ENCODE results near the gene ANKRD63. TPM values are rescaled to one million over a fixed set of nuclear protein-coding genes. Genes with fewer than 3 reads are reported as not detected.

The ANKRD63 gene
- total RNA-seq, 1 donor from 2014 or later, result 0.25 TPM

DNA sequence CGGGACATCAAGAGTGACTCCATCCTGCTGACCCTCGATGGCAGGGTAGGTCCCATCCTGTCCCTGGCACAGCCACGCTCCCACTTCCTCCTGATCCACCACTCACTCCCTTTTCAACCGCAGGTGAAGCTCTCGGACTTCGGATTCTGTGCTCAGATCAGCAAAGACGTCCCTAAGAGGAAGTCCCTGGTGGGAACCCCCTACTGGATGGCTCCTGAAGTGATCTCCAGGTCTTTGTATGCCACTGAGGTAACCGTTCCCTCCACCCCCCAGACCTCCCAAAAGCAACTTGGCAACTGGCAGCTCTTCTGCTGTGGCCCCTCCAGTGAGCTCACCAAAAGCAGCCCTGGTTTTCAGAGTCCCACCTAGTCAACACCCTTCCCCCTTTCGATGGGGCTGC is 9.4 kb downstream of the ANKRD63 start:
- no peaks in the 10 kb centered on the region for H3K9me3 Mint-ChIP-seq (ENCODE audit: low read depth)
- no peak for DNase-seq (ENCODE audit: low spot score)
- peaks cover 5% of the 10 kb centered on the region for H3K27me3 Mint-ChIP-seq (ENCODE audit: low read depth)
- no peaks in the 10 kb centered on the region for H3K36me3 Mint-ChIP-seq (ENCODE audit: low read depth)
- no peak overlapping the region for H3K4me3 Mint-ChIP-seq (ENCODE audit: unreplicated experiment)
- no peaks in the 10 kb centered on the region for H3K4me1 Mint-ChIP-seq (ENCODE audit: low read depth)
- TF ChIP-seq, protein P1, sequence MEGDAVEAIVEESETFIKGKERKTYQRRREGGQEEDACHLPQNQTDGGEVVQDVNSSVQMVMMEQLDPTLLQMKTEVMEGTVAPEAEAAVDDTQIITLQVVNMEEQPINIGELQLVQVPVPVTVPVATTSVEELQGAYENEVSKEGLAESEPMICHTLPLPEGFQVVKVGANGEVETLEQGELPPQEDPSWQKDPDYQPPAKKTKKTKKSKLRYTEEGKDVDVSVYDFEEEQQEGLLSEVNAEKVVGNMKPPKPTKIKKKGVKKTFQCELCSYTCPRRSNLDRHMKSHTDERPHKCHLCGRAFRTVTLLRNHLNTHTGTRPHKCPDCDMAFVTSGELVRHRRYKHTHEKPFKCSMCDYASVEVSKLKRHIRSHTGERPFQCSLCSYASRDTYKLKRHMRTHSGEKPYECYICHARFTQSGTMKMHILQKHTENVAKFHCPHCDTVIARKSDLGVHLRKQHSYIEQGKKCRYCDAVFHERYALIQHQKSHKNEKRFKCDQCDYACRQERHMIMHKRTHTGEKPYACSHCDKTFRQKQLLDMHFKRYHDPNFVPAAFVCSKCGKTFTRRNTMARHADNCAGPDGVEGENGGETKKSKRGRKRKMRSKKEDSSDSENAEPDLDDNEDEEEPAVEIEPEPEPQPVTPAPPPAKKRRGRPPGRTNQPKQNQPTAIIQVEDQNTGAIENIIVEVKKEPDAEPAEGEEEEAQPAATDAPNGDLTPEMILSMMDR (IDR thresholded peaks at IDR 0.05), result no peak
- no peak overlapping the region for H3K27ac Mint-ChIP-seq (ENCODE audit: unreplicated experiment)

DNA sequence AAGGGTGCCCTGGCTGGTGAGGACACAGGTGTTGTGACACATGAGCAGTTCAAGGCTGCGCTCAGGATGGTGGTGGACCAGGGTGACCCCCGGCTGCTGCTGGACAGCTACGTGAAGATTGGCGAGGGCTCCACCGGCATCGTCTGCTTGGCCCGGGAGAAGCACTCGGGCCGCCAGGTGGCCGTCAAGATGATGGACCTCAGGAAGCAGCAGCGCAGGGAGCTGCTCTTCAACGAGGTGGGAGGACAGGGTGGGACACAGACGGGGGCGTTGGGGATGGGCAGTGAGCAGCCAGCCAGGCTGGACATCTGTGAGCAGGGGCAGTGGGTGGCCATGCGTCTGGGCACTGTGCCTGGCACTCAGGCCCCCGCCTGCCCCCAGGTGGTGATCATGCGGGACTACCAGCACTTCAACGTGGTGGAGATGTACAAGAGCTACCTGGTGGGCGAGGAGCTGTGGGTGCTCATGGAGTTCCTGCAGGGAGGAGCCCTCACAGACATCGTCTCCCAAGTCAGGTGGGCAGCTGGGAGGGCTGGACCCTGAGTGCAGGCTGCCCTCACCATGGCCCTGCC is 10.3 kb downstream of the ANKRD63 start:
- Mint-ChIP-seq H3K4me3 (ENCODE audit: unreplicated experiment) (no peak overlapping the region), H3K9me3 (ENCODE audit: low read depth) (no peaks in the 10 kb centered on the region), H3K4me1 (ENCODE audit: low read depth) (no peaks in the 10 kb centered on the region), H3K36me3 (ENCODE audit: low read depth) (no peaks in the 10 kb centered on the region), H3K27ac (ENCODE audit: unreplicated experiment) (no peak overlapping the region), H3K27me3 (ENCODE audit: low read depth) (no peaks in the 10 kb centered on the region)
- TF ChIP-seq, protein P1 (IDR thresholded peaks at IDR 0.05), result peak; percentile 43
- no peak for DNase-seq (ENCODE audit: low spot score)

DNA sequence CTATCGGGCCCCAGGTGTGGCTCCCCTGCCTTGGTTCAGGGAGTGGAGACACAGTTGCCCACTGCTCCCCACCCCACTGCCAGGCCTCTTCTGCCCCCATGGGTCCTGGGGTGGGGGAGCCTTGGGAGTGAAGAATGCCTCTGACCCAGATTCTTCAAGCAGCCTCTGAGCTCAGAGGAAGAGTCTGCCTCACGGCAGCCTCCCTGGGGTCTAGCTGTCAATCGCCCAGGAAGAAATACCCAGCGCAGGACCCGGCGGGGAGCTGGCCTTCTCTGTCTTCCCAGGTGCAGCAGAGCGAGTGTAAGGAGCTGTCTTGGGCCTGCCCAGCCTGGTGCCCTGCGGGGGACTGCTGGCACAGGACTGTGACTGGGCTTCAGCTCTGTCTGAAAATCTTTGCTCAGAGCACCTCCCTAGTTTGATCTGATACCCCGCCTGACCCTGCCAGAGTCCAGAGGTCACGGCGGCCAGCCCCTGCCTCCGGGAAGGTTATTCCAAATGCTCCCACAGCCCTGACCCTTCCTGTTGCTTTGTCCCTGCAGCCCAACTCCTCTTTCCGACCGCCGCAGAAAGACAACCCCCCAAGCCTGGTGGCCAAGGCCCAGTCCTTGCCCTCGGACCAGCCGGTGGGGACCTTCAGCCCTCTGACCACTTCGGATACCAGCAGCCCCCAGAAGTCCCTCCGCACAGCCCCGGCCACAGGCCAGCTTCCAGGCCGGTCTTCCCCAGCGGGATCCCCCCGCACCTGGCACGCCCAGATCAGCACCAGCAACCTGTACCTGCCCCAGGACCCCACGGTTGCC is 11.0 kb downstream of the ANKRD63 start:
- Mint-ChIP-seq H3K27me3 (ENCODE audit: low read depth) (no peaks in the 10 kb centered on the region), H3K9me3 (ENCODE audit: low read depth) (no peaks in the 10 kb centered on the region), H3K4me3 (ENCODE audit: unreplicated experiment) (no peak overlapping the region), H3K36me3 (ENCODE audit: low read depth) (no peaks in the 10 kb centered on the region), H3K4me1 (ENCODE audit: low read depth) (peaks cover 2% of the 10 kb centered on the region), H3K27ac (ENCODE audit: unreplicated experiment) (no peak overlapping the region)
- TF ChIP-seq, protein P1 (IDR thresholded peaks at IDR 0.05), result no peak
- no peak for DNase-seq (ENCODE audit: low spot score)

DNA sequence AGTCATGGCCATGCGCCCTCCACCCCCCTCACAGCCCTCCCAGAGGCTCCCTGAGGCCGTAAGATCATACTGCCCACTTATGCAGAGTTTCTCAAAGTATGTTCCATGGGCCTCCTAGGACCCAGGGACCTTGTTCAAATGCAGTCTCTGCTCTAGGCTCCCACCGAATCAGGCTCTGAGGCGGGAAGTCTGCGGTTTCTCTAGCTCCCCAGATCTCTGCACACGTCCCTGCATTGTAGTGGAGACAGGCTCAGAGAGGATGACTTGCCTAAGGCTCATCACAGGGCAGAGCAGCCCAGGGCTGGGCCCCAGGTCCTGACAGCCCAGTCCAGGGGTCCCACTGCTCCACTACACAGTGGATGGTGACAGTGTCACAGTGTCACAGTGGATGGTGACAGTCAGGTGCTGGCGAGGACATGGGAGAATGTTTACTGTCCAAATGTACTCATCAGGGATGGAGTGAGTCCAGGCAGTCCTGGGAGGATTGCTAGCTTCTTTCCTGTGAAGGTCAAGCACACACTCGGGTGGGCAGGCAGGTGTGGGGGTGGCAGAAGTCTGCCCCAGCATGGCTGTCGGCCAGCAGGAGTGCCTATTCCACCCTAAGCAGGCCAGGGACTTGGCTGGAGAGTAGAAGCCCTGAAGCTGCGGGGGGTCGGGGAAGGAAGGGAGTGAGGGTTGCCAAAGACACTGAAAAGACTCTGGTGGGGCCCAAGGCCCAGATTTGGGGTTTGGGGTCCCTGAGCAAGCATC is 12.4 kb downstream of the ANKRD63 start:
- Mint-ChIP-seq H3K27ac (ENCODE audit: unreplicated experiment) (no peak overlapping the region), H3K9me3 (ENCODE audit: low read depth) (no peaks in the 10 kb centered on the region), H3K36me3 (ENCODE audit: low read depth) (no peaks in the 10 kb centered on the region), H3K4me3 (ENCODE audit: unreplicated experiment) (no peak overlapping the region), H3K27me3 (ENCODE audit: low read depth) (no peaks in the 10 kb centered on the region), H3K4me1 (ENCODE audit: low read depth) (peaks cover 7% of the 10 kb centered on the region)
- TF ChIP-seq, protein P1 (IDR thresholded peaks at IDR 0.05), result no peak
- DNase-seq (ENCODE audit: low spot score), result no peak

DNA sequence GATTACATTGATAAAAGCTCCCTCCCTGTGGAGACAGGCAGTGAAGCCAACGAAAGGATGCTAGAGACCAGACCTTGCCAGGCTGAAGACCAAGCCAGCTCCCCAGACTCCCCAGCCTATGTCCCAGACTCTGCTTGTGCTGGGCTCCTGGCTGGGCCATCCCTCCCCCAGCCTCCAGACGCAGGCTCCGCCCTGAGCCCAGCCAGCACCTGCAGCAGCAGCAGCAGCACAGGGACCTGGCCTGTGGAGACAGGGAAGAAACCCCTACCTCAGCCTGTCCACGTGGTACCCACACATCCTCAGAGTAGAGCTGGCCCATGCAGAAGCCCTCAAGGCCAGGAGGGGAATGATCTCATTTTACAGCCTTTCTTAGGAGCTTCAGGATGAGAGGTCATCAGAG is 13.3 kb downstream of the ANKRD63 start:
- Mint-ChIP-seq H3K27ac (ENCODE audit: unreplicated experiment) (no peak overlapping the region), H3K27me3 (ENCODE audit: low read depth) (no peaks in the 10 kb centered on the region), H3K9me3 (ENCODE audit: low read depth) (no peaks in the 10 kb centered on the region), H3K4me1 (ENCODE audit: low read depth) (peaks cover 7% of the 10 kb centered on the region), H3K36me3 (ENCODE audit: low read depth) (no peaks in the 10 kb centered on the region), H3K4me3 (ENCODE audit: unreplicated experiment) (no peak overlapping the region)
- DNase-seq (ENCODE audit: low spot score), result no peak
- TF ChIP-seq, protein P1 (IDR thresholded peaks at IDR 0.05), result no peak

Data from chondrocyte (in vitro differentiated cells).